GM23248 (cell line): Measurements from ENCODE around the gene GMEB2.

Experiments used
- EZH2 ChIP-seq: fragments of 200-600 bp; sonication (generic); IDR thresholded peaks from 2 replicates; pipeline ENCODE4 v1.6.1; 2018; ENCODE audit warnings: antibody characterized with exemption, mild to moderate bottlenecking; ENCODE audit not compliant: insufficient read depth, poor library complexity, severe bottlenecking
- EZH2phosphoT487 ChIP-seq: fragments of 200-600 bp; sonication (generic); IDR thresholded peaks from 2 replicates; pipeline ENCODE4 v1.6.1; 2018; ENCODE audit warnings: antibody characterized with exemption, moderate library complexity, mild to moderate bottlenecking, low read depth; ENCODE audit not compliant: insufficient read depth

DNA sequence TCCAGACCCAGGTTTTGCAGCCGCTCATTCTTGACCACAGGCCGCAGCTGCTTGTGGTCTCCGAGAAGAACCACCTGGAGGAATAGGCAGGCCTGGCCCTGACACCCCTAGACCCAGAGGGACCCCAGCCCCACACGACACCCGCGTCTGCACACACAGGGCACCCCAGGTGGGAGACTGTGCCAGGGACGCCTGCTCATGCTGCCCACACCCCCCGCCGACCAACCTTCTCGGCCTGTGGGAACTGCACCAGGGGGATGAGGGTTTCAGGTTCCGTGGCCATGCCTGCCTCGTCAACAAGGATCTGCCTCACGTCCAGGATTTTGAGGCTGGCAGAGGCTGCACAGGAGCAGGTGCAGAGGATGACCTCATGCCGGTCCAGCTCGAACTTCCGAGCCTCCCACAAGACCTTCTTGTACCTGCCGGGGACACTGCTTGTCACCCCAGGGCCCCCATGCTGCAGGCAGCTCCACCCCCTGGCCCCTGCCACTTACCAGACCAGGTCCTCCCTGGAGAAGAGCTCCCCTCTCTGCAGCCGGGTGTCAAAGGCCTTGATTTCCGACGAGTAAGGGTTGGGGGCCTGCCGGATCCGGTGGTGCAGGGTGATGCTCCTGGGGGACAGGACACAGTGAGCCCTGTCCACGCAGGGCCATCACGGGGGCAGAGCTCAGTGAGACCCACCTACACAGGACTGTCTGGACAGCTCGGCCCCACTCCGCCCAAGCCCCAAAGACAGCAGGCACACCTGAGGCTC is 65.9 kb downstream of the GMEB2 start:
- TF ChIP-seq EZH2phosphoT487 (no peak), EZH2 (no peak)
